HG03558 (cell line): Measurements from ENCODE around the gene DCDC2C.

Source experiments
- ATAC-seq: cut with Tn5 transposase; IDR thresholded peaks from one replicate; pipeline ENCODE4 v1.9.1; 2021; ENCODE audit warnings: moderate number of reproducible peaks; ENCODE audit not compliant: unreplicated experiment; ENCODE audit errors: extremely low read depth

DCDC2C gene

DNA sequence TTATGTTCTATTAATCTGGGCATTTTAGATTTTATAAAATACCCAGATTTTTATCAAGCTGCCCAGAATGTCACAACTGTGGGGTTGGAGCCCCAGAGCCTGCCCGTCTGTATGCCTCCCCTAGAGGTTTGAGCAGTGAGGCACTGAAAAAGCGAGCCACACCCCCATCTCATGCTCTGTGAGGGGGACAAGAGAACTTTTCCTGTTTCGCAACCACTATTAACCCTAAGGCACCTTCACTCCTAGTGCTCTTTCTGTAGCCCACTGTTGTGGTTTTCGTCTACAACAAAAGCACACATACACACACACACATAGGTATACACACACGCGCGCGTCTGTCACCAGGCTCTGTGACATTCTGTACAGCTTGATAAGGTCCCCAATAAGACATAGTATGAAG lies 38.0 kb downstream of the DCDC2C start:
- ATAC-seq, result no peak

DNA sequence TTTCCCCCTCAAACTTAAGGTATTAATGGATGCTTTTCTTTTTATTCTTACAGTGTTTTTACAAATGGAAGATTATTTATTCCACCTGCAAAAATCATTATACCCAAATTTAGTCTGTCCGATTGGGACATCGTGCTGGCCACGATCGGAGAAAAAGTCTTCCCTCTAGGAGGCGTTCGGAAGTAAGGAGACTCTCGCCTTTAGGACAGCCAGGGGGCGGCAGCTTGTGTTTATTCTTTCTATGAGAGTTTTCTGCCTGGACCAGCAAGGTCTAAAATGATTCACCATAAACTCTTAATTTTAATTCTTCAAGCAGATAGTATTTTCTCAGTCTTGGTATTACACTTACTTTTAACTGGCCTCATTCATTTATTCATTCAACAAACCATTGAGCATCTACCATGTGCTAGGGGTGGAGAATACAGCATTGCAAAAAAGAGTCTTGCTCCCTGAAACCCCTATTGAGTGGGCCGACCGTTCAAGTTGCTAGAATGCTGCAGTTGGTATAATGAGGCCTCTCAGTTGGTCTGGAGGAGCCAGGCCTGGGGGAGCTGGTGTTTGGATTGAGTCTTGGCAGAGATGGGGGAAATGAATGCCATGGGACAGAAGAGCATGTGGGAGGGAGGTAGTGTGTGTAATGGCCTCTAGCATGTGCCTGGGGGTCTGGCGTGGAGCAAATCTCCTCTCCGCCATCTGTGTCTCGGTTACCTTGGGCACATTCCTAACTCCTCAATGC lies 38.7 kb downstream of the DCDC2C start:
- no peak for ATAC-seq

DNA sequence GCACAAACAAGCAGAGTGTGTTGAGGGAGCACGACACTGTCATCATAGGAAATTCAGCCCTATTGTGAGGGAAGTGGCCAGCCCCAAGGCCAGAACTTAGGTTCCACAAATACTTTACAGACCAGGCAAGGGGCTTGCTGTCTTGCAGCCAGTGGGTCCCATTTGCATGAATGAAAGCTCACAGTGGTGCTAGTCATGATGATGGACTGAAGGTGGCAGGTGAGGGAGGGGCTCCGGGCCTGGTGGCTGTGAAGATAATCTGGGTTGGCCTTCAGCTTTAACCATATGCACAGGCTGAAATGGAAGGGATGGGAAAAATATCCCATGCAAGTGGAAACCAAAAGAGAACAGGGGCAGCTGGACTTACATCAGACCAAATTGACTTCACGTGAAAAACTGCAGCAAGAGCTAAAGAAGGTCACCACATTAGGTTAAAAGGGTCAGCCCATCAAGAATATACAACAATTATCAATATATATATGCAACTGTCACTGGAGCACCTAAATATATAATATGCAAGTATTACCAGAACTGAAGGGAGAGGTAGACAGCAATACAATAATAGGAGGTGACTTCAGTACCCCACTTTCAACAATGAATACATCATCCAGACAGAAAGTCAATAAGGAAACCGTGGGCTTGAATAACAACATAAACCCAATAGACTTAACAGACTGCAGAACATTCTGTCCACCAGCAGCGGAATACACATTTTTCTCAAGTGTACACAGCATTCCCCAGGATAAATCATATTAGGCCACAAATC lies 39.6 kb downstream of the DCDC2C start:
- ATAC-seq, result no peak

DNA sequence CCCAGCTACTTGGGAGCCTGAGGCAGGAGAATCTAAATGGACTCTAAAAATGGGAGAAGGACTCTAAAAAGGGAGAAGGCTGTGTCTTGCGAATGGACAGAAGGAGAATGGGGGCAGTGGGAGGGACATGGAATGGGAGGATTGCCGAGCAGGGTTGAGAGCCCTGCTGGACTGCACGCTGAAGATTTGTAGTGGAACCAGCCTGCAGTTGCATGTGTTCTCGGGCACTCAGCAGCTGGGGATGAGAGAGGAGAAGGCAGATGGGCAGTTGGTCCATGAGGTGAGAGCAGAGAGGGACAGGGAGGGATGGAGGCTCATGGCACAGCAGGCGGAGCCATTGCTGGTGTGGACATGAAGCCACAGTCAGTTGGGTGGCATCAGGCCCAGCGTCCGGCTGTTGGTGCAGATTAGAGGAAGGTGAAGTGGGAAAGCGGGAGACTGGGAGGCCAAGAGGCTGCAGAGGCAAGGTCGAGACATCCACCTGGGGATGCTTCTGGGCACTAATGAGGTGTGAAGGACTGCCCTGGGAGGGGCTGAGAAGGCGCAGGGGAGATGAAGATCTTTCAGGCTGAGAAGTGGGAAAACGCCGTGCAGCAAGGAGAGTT lies 40.7 kb downstream of the DCDC2C start:
- ATAC-seq, result no peak

DNA sequence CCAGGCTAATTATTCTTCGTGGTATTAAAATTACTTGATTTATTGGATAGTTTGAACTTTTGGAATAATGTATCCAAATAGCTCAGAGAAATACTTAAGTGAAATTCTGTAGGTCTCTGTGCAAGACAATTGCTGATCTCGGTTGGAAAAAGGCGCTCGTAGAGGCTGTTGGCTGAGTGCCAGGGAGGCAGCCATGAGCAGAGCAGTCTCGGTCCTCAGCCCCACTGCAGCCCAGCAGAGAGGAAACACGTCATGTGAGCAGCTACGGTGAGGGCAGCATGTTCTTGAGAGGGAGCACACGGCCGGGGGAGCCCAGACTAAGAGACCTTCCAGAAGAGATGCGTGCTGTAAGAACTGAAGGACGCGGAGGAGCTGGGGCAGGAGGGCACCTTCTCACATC lies 42.5 kb downstream of the DCDC2C start:
- ATAC-seq, result no peak

DNA sequence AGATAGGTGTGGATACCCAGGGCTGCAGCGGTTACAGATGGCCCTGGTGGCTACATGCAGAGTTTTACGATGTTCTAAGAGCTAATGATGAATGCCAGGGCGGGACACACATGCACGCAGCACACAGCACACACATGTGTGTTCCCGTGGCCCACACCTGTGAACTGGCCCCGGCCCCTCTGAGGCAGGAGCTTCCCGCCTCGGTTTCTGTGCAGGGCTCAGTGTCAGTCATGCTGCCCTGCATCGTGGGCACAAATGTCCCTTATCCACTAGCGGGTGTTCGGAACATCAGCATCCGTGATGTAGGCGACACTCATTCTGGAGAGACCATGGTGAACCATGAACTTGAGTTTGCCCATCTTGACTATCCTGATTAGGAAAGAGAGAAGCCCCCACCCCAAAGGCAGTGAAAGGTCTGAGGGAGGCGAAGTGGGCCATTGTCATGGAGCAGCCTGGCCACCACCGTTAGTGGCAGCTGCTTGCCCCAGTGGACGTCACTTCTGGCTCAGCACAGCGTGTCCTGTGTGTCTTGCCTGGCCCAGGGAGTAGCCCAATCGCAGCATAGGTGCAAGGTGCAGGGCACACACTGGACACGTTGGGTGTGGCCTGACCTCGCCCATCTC lies 43.8 kb downstream of the DCDC2C start:
- ATAC-seq, result no peak

DNA sequence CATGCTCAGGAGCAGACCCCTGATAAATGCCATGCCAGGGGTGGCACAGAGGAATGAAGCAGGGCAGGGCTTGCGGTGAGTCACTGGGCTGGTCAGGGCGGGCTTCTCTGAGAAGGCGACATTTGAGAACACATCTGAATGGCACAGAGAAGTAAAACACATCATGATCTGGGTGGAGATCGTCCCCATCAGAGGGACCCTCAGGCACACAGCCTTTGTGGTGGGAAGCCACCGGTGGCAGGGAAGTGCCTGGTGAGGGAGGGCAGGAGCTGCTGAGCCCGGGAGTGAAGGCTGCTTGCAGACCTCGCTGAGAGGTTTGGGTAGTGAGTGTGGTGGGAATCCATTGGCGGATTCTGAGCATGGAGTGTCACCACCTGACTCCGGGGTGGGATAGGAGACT lies 44.5 kb downstream of the DCDC2C start:
- no peak for ATAC-seq

DNA sequence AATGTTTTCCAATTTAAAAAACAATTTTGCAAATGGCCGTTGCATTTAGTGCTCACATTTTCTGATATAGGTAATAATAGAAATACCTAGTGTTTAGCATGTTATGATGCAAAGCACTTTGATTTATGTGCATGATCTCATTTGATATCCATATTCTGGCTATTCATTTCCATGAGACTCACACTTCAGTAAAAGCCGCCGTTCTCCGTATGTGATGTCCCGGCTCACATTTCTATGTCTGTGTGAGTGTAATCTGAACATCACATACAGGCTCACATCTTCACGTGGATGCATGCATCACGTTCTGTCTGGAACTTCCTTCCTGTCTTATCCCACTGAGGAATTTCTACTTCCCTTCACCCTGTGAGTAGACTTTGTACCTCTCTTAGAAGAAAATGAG lies 45.8 kb downstream of the DCDC2C start:
- no peak for ATAC-seq

DNA sequence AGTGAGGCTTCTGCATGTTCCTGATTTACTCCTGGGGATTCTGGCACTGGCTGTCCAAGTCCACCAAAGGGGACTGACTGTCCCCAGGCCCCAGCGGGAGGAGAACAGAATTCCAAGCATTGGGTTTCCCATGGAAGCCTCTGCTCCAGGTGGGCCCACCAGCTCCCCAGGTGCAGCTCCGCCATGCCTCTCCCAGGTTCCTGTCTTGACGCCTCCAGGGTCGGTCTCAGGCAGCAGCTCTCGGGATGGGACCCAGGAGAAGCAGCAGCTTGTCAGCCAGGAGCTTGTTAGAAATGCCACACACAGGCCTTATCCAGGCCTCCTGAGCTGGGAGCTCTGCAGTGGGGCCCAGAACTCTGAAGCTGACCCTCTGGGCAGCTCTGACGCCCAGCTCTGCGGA lies 47.9 kb downstream of the DCDC2C start:
- ATAC-seq, result no peak

DNA sequence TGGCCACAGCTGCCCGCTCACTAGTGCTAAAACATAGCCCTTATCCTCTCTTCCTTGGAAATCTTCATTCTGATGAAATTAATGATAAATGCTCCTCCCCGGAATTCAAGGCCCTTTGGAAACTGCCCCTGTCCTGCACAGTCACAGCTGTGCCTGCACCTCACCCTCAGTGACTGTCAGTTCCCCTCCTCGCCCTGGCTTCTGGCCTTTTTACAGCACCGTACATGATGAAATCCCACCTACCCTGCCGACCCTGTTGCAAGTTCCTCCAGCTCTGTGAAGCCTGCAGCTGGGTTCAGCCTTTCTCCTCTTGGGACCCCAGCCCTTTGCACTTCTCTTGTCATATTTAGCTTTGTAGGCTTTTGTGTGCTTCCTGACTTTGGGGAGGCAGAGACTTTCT lies 48.4 kb downstream of the DCDC2C start:
- no peak for ATAC-seq

DNA sequence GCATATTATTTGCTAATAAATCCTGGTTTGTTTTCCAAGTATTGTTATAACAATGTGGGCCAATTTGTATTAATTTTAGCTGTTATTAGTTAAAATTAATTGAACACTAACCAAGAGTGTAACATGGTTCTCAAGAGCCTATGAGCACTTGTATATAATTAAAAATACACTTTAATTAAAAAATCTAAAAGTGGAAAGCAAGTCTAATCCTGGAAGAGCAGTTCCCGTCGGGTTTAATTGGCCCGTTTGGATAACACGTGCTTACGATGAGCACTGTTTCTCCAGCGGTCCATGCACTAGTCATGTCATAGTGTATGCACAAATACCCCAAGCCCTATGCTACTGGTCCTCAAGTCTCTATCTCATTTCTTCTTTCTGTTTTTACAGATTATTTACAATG lies 49.0 kb downstream of the DCDC2C start:
- ATAC-seq, result no peak

DNA sequence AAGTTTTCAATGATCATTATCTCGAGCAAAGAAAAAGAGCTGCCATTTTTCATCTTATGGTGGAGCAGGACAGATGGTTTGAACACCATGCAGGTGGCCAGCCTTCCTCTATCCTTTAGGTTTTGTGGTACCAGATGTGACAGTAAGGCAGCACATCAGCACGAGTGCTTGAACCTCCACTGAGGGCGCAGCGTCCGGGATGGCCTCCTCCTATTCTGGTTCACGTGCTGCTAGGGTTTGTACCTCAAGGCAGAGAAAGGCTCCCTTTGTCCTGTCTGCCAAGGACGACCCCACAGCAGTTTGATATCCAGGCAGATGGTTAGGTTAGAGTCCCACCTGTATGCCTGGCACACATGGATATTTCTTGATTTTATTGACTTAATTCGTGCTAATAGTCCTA lies 50.2 kb downstream of the DCDC2C start:
- no peak for ATAC-seq

DNA sequence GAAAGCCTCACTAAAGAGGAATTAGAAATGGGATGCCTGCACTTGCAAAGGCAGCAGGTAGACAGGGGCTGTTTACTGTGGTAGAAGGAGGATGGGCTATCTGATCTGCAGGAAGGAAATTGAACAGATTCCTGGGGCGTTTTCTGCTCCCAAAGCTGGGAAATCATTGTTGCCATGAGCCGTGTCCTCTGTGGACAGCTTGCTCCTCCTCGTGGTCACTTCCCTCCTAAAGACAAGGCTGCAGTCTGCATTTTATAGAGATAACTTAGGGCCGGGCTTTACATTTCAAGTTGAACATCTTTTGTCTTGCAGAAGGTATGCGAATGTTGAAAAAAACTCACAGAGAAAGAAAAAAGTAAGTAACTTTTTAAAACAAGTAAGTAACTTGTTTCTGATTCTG lies 50.9 kb downstream of the DCDC2C start:
- ATAC-seq, result no peak

DNA sequence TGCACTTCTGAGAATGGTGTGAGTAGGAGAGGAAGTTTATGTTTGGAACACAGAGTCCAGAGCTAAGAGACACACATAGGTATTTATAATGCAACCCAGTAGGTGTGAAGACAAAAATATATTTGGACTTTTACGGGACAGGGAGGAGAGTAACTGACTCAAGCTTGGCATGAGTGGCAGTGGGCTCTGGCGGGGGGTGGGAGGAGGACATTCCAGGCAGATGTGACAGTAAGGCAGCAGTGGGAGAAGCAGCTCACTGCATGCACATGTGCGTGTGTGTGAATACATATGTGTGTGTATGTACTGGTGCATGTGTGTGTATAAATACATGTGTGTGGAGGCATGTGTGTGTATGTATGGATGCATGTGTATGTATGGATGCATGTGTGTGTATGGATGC lies 51.4 kb downstream of the DCDC2C start:
- ATAC-seq, result no peak

DNA sequence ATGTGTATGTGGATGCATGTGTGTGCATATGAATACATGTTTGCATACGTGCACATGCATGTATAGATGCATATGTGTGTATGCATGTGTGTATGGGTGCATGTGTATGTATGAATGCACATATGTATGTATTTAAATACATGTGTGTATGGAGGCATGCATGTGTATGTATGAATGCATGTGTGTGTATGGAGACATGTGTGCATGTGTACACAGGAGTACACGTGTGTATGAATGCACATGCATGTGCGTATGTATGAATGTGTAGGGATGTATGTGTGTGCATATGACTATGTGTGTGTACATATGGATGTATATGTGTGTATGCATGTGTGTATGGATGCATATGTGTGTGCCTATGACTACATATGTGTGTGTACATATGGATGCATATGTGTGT lies 51.9 kb downstream of the DCDC2C start:
- no peak for ATAC-seq

DNA sequence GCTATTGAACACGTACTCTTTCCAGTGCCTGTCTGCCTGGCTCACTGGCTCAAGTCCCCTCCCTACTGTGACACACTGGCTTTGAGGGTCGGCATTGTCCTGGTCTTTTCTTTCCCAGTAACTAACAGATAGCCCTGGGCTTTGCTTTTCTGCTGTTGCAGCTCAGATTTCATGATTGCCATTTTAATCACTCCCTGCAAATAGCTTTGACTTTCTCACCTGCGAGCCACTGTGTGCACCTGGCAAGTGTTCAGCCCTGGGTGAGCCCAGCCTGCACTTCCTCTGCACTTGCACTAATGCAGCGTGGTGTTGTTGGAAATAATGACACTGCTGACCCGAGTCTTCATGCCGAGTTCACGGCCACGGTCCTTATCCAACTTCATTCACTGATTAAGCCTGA lies 52.9 kb downstream of the DCDC2C start:
- no peak for ATAC-seq

DNA sequence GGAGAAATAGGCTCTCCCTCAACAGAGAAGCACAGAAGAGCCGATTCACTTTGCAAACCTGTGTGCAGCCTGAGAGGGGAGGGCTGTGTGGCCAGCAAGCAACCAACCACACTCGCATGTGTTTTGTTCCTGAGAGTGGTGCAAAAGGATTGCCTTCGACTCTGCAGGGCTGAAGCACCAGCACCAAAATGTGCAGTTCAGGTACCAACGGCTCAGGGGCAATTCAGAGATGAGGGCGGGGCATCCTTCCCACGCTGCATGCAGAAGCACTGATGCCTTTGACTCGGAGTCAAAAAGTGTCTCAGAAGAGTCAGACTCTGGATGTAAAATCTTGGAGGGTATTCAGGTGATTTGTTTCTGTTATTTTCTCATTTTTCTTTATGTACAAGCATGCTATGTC lies 55.5 kb downstream of the DCDC2C start:
- no peak for ATAC-seq

DNA sequence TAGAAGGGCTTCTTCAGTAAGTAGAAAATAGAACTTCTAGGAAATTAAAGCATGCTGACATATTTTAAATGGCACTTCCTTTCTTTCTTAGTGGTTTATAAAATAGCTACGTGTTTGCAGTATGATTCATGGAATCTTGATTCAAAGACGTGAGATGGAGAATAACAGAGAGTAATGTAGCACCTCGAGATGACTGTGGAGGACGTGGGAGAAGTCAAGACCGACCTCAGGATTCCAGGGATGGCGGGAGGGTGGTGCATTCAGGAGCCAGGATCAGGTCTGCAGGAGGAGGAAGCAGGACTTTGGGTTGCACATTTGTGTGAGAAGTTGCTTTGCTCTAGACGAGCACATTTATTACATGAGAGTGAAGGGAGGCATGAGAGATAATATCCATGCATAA lies 56.0 kb downstream of the DCDC2C start:
- ATAC-seq, result no peak

DNA sequence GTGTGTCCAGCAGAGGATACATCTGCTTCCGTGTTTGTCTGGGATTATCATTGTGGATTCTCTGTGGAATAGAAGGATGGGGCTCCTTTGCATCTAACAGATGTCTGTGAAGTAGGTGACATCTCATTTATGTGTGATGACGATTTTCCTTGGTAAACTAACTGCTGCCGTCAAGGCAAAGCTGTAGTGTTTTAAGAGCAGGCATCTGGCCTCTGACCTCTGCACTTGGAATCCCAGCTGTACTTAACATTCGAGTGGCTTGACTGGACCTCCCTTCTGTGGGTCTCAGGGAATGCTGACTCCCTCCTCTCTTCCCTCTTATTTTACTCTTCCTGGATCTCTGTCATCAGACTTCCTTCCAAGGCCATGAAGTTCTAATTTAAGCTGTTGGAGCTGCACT lies 56.4 kb downstream of the DCDC2C start:
- no peak for ATAC-seq

DNA sequence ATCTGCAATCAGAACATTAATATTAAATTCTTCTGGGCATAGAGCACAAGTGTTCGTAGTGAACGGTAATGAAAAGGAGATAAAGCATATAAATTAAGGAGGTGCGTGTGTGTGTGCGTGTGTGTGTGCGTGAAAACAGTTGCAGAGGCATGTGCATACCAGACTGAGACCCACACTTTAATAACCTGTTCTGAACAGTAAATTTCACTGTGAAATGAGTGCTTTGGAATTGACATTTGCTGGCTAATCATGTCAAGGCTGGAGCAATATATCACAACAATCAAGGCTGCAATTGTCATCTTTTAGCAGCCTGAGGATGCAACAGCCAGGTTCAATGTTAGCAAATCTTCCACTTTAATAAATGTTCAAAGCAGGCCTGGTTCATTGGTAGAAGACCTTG lies 57.9 kb downstream of the DCDC2C start:
- no peak for ATAC-seq

DNA sequence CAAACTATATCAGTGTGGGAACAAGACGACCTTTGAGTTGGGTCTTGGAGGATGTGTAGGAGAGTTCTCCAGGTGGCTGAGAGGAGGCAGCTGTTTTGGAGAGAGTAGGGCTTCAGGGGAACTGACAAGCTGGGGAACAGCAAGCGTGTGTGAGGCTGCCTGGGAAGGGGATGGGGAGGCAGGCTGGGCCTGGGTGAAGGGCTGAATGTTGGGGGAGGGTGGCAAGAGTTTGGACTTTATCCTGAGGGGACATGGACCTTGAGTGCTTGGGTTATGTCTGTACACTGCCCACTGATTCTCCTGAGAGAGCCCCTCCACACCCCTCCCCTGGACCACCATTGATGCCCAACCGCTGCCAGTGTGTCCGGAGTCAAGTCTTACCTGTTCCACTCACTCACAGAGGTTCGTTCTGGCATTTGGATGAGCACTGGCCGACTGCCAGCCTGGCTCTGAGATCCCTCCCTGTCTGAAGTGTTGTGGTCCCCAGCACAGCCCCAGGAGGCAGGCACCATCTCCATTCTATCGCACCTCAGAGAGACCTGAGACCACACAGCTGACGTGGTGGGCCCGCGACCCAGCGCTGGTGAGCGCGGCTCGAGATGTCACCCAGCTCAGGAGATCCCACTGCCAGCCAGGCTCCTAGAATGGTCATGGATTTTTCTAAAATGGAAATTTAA lies 59.5 kb downstream of the DCDC2C start:
- no peak for ATAC-seq
